Trophoblast cell (in vitro differentiated cells and primary cell): ENCODE data around the gene CHCHD3.

Source experiments
- DNase-seq, 2 donors: peaks; one replicate each; pipeline ENCODE4 v3.0.0-alpha.2; 2016
- H2AFZ ChIP-seq: 2 replicates; pipeline ENCODE4 v1.6.1; 2013; ENCODE audit warnings: low read length, moderate library complexity, mild to moderate bottlenecking; ENCODE audit not compliant: insufficient read depth, poor library complexity
- H2AK5ac ChIP-seq: 2 replicates; pipeline ENCODE4 v1.6.1; 2013; ENCODE audit warnings: mild to moderate bottlenecking, low read length
- H2BK120ac ChIP-seq: 2 replicates; pipeline ENCODE4 v1.6.1; 2013; ENCODE audit warnings: low read length, mild to moderate bottlenecking, moderate library complexity; ENCODE audit not compliant: insufficient read depth, poor library complexity
- H2BK12ac ChIP-seq: 2 replicates; pipeline ENCODE4 v1.6.1; 2013; ENCODE audit warnings: mild to moderate bottlenecking, low read length, moderate library complexity
- H2BK5ac ChIP-seq: 2 replicates; pipeline ENCODE4 v1.6.1; 2013; ENCODE audit warnings: low read length, low read depth, moderate library complexity, mild to moderate bottlenecking; ENCODE audit not compliant: poor library complexity
- H3K14ac ChIP-seq: 2 replicates; pipeline ENCODE4 v1.6.1; 2013; ENCODE audit warnings: mild to moderate bottlenecking, low read length
- H3K18ac ChIP-seq: 2 replicates; pipeline ENCODE4 v1.6.1; 2013; ENCODE audit warnings: mild to moderate bottlenecking, low read length
- H3K23ac ChIP-seq: 2 replicates; pipeline ENCODE4 v1.6.1; 2013; ENCODE audit warnings: low read length
- H3K27ac ChIP-seq: 2 replicates; pipeline ENCODE4 v1.5.1; 2013; ENCODE audit warnings: low read depth, mild to moderate bottlenecking, inconsistent platforms, low read length, moderate library complexity
- H3K27me3 ChIP-seq: 2 replicates; pipeline ENCODE4 v1.6.1; 2013; ENCODE audit warnings: inconsistent platforms, mild to moderate bottlenecking, low read length, moderate library complexity; ENCODE audit not compliant: insufficient read depth
- H3K36me3 ChIP-seq, 2 experiments: 1 replicate in 1 of 2; 2 replicates in 1 of 2; pipeline ENCODE4 v1.6.1; 2013; ENCODE audit warnings: low read length in 2 of 2, mild to moderate bottlenecking in 2 of 2, moderate library complexity in 1 of 2; ENCODE audit not compliant: insufficient read depth in 2 of 2, control insufficient read depth in 1 of 2
- H3K4ac ChIP-seq: 2 replicates; pipeline ENCODE4 v1.6.1; 2013; ENCODE audit warnings: low read depth, mild to moderate bottlenecking, low read length, moderate library complexity
- H3K4me1 ChIP-seq, 2 experiments: 1 replicate in 1 of 2; 2 replicates in 1 of 2; pipeline ENCODE4 v1.6.1; 2013; ENCODE audit warnings: low read length in 2 of 2, mild to moderate bottlenecking in 2 of 2, moderate library complexity in 1 of 2; ENCODE audit not compliant: insufficient read depth in 2 of 2, control insufficient read depth in 1 of 2
- H3K4me2 ChIP-seq: 2 replicates; pipeline ENCODE4 v1.6.1; 2013; ENCODE audit warnings: inconsistent platforms, mild to moderate bottlenecking, low read length, moderate library complexity
- H3K4me3 ChIP-seq: 2 replicates; pipeline ENCODE4 v1.5.1; 2013; ENCODE audit warnings: mild to moderate bottlenecking, low read depth, low read length, inconsistent platforms
- H3K79me1 ChIP-seq: one replicate; pipeline ENCODE4 v1.6.1; 2013; ENCODE audit warnings: low read length
- H3K79me2 ChIP-seq: 2 replicates; pipeline ENCODE4 v1.6.1; 2013; ENCODE audit warnings: low read length, mild to moderate bottlenecking; ENCODE audit not compliant: control insufficient read depth, insufficient read depth, poor library complexity
- H3K9ac ChIP-seq: 2 replicates; pipeline ENCODE4 v1.6.1; 2013; ENCODE audit warnings: mild to moderate bottlenecking, low read length
- H3K9me3 ChIP-seq: 2 replicates; pipeline ENCODE4 v1.6.1; 2013; ENCODE audit warnings: low read depth, mild to moderate bottlenecking, control low read depth, inconsistent platforms, low read length; ENCODE audit not compliant: insufficient read depth
- H4K12ac ChIP-seq: 2 replicates; pipeline ENCODE4 v1.6.1; 2013; ENCODE audit warnings: low read depth, mild to moderate bottlenecking, low read length, moderate library complexity
- H4K8ac ChIP-seq: 2 replicates; pipeline ENCODE4 v1.6.1; 2013; ENCODE audit warnings: low read depth, mild to moderate bottlenecking, low read length, moderate library complexity
- H4K91ac ChIP-seq: one replicate; pipeline ENCODE4 v1.6.1; 2013; ENCODE audit warnings: low read depth, mild to moderate bottlenecking, low read length, moderate library complexity
- WGBS: extraction: QIAGEN DNeasy Blood & Tissue Kit; methylation state at CpG from one replicate; pipeline ENCODE4 v1.1.7; 2013; ENCODE audit warnings: missing lambda C conversion rate; ENCODE audit not compliant: insufficient read length, insufficient coverage; ENCODE audit errors: extremely low coverage; 5-methylcytosine and 5-hydroxymethylcytosine counted together

CHCHD3 gene

GRCh38 chr7:132789281-132789680 is 292.6 kb downstream of the CHCHD3 start:
- Histone ChIP-seq H3K27me3 (no peaks in the 10 kb centered on the region), H3K36me3 (peaks cover 1 to 3% of the 10 kb centered on the region in 2 experiments), H3K9me3 (no peaks in the 10 kb centered on the region), H3K79me1 (no peaks in the 10 kb centered on the region), H3K79me2 (no peaks in the 10 kb centered on the region), H4K12ac (no peak overlapping the region), H3K14ac (no peak overlapping the region), H3K4me1 (peaks cover 0 to 2% of the 10 kb centered on the region in 2 experiments), H2AFZ (no peak overlapping the region), H3K23ac (no peak overlapping the region), H3K4me3 (no peak overlapping the region), H3K18ac (no peak overlapping the region), H3K4me2 (no peak overlapping the region), H2BK5ac (no peak overlapping the region), H4K91ac (no peak overlapping the region), H2BK12ac (no peak overlapping the region), H3K4ac (no peak overlapping the region), H3K9ac (no peak overlapping the region), H2BK120ac (no peak overlapping the region), H2AK5ac (no peak overlapping the region), H3K27ac (no peak overlapping the region), H4K8ac (no peak overlapping the region)
- no peak for DNase-seq
- WGBS = no CpG with 5 or more reads among the region's 6 CpGs

GRCh38 chr7:132785870-132786269 is 296.0 kb downstream of the CHCHD3 start:
- H3K79me1 ChIP-seq = no peaks in the 10 kb centered on the region
- H3K4me2 ChIP-seq = no peak overlapping the region
- no peak overlapping the region for H2AK5ac ChIP-seq
- no peak overlapping the region for H2BK120ac ChIP-seq
- no peak overlapping the region for H3K9ac ChIP-seq
- H2BK5ac ChIP-seq = no peak overlapping the region
- no peak for DNase-seq
- no peak overlapping the region for H2BK12ac ChIP-seq
- H3K36me3 ChIP-seq = peaks cover 0 to 1% of the 10 kb centered on the region in 2 experiments
- no peak overlapping the region for H3K18ac ChIP-seq
- WGBS = no CpG with 5 or more reads among the region's 6 CpGs
- H3K27me3 ChIP-seq = no peaks in the 10 kb centered on the region
- no peaks in the 10 kb centered on the region for H3K79me2 ChIP-seq
- no peak overlapping the region for H3K4ac ChIP-seq
- H2AFZ ChIP-seq = no peak overlapping the region
- H3K23ac ChIP-seq = no peak overlapping the region
- H3K4me3 ChIP-seq = no peak overlapping the region
- H4K12ac ChIP-seq = no peak overlapping the region
- no peak overlapping the region for H4K8ac ChIP-seq
- no peak overlapping the region for H3K14ac ChIP-seq
- H3K4me1 ChIP-seq = peaks cover 0 to 2% of the 10 kb centered on the region in 2 experiments
- H3K9me3 ChIP-seq = no peaks in the 10 kb centered on the region
- no peak overlapping the region for H4K91ac ChIP-seq
- H3K27ac ChIP-seq = no peak overlapping the region

GRCh38 chr7:132784406-132784805 is 297.5 kb downstream of the CHCHD3 start:
- H4K91ac ChIP-seq = no peak overlapping the region
- H3K4me1 ChIP-seq = peaks cover 0 to 2% of the 10 kb centered on the region in 2 experiments
- no peak overlapping the region for H4K8ac ChIP-seq
- H3K27ac ChIP-seq = no peak overlapping the region
- H3K79me1 ChIP-seq = no peaks in the 10 kb centered on the region
- no peaks in the 10 kb centered on the region for H3K9me3 ChIP-seq
- no peak overlapping the region for H3K4me2 ChIP-seq
- H3K27me3 ChIP-seq = no peaks in the 10 kb centered on the region
- H3K36me3 ChIP-seq = peaks cover 0 to 1% of the 10 kb centered on the region in 2 experiments
- peak in 1 of 2 donors; percentile 18 for DNase-seq
- no peak overlapping the region for H4K12ac ChIP-seq
- H2AK5ac ChIP-seq = no peak overlapping the region
- H2BK120ac ChIP-seq = no peak overlapping the region
- H3K18ac ChIP-seq = no peak overlapping the region
- WGBS = no CpG with 5 or more reads among the region's 4 CpGs
- H2AFZ ChIP-seq = no peak overlapping the region
- H3K4me3 ChIP-seq = no peak overlapping the region
- H3K9ac ChIP-seq = no peak overlapping the region
- no peaks in the 10 kb centered on the region for H3K79me2 ChIP-seq
- no peak overlapping the region for H3K14ac ChIP-seq
- no peak overlapping the region for H3K23ac ChIP-seq
- no peak overlapping the region for H2BK5ac ChIP-seq
- H2BK12ac ChIP-seq = no peak overlapping the region
- no peak overlapping the region for H3K4ac ChIP-seq

GRCh38 chr7:132783824-132784223 is 298.1 kb downstream of the CHCHD3 start:
- Histone ChIP-seq H3K27me3 (no peaks in the 10 kb centered on the region), H2AK5ac (no peak overlapping the region), H4K12ac (no peak overlapping the region), H3K23ac (no peak overlapping the region), H3K9me3 (no peaks in the 10 kb centered on the region), H3K27ac (no peak overlapping the region), H3K79me1 (no peaks in the 10 kb centered on the region), H3K36me3 (peaks cover 0 to 1% of the 10 kb centered on the region in 2 experiments), H3K18ac (no peak overlapping the region), H4K91ac (no peak overlapping the region), H4K8ac (no peak overlapping the region), H2AFZ (no peak overlapping the region), H2BK12ac (no peak overlapping the region), H3K4me2 (no peak overlapping the region), H3K4me3 (no peak overlapping the region), H2BK5ac (no peak overlapping the region), H2BK120ac (no peak overlapping the region), H3K14ac (no peak overlapping the region), H3K4me1 (peaks cover 0 to 2% of the 10 kb centered on the region in 2 experiments), H3K4ac (no peak overlapping the region), H3K9ac (no peak overlapping the region), H3K79me2 (no peaks in the 10 kb centered on the region)
- DNase-seq = peak; percentile 23 to 59
- no CpG with 5 or more reads among the region's 8 CpGs for WGBS
